Gastroesophageal sphincter (tissue), 4 donors: ENCODE results near the gene CUX1. TPM values are rescaled to one million over a fixed set of nuclear protein-coding genes. Genes with fewer than 3 reads are reported as not detected.

Experiments
- ATAC-seq: fragments of 150-250 bp; one replicate; pipeline ENCODE4 v1.9.1; 2016; ENCODE audit warnings: mild to moderate bottlenecking, moderate library complexity
- H3K27ac ChIP-seq, 4 donors: fragments of 200-600 bp; sonication (generic) in 3 of 4; 1 replicate in 3 of 4; 2 replicates in 1 of 4; pipeline ENCODE4 v1.5.1; 2016 to 2019
- H3K27me3 ChIP-seq: fragments of 200-600 bp; sonication (generic); one replicate; pipeline ENCODE4 v1.5.1; 2019
- H3K36me3 ChIP-seq, 2 donors: fragments of 200-600 bp; sonication (generic); one replicate each; pipeline ENCODE4 v1.5.1; 2019; ENCODE audit warnings: control low read depth in 1 of 2
- H3K4me1 ChIP-seq, 3 donors: fragments of 200-600 bp; sonication (generic); 1 replicate in 2 of 3; 2 replicates in 1 of 3; pipeline ENCODE4 v1.5.1; 2016 to 2019; ENCODE audit warnings: control low read depth in 2 of 3
- H3K4me3 ChIP-seq, 2 donors: fragments of 200-600 bp; sonication (generic); one replicate each; pipeline ENCODE4 v1.5.1; 2019; ENCODE audit warnings: mild to moderate bottlenecking in 1 of 2, moderate library complexity in 1 of 2
- H3K9me3 ChIP-seq, 3 donors: fragments of 200-600 bp; sonication (generic); one replicate each; pipeline ENCODE4 v1.5.1; 2017 to 2019; ENCODE audit warnings: control low read depth in 2 of 3
- EP300 ChIP-seq: sonication (generic); formaldehyde crosslinking; IDR thresholded peaks from one replicate; pipeline ENCODE4 v1.6.1; 2017; ENCODE audit warnings: antibody characterized with exemption, mild to moderate bottlenecking
- POLR2A ChIP-seq, 2 donors: fragments of 450-650 bp; IDR thresholded peaks; one replicate each; pipeline ENCODE4 v1.6.1; 2017; ENCODE audit warnings: antibody characterized with exemption in 2 of 2, mild to moderate bottlenecking in 2 of 2, moderate library complexity in 1 of 2
- POLR2AphosphoS5 ChIP-seq: sonication (generic); formaldehyde crosslinking; IDR thresholded peaks from one replicate; pipeline ENCODE4 v1.6.1; 2017; ENCODE audit warnings: antibody characterized with exemption
- WGBS, 2 donors: methylation state at CpG; one replicate each; pipeline ENCODE4 v1.1.5; 2018; ENCODE audit warnings: low coverage in 1 of 2; 5-methylcytosine and 5-hydroxymethylcytosine counted together
- total RNA-seq, 4 donors: library from RNA; depleted of rRNA; stranded (reverse); fragments of >200 nt; gene quantifications; one replicate each; pipeline ENCODE4 v1.1.0, GENCODE V29; 2016
- TF ChIP-seq, protein P1 (sequence below), 4 experiments: fragments of 200-600 bp in 2 of 4; fragments of 450-650 bp in 2 of 4; sonication (generic) in 1 of 4; IDR thresholded peaks; one replicate each; pipeline ENCODE4 v1.5.1; 2017 to 2019; ENCODE audit warnings: antibody characterized with exemption in 4 of 4, mild to moderate bottlenecking in 2 of 4, moderate library complexity in 2 of 4

CUX1 gene
- total RNA-seq, 4 donors from 2014 or later = 84.4 to 134 (median 110) TPM

DNA sequence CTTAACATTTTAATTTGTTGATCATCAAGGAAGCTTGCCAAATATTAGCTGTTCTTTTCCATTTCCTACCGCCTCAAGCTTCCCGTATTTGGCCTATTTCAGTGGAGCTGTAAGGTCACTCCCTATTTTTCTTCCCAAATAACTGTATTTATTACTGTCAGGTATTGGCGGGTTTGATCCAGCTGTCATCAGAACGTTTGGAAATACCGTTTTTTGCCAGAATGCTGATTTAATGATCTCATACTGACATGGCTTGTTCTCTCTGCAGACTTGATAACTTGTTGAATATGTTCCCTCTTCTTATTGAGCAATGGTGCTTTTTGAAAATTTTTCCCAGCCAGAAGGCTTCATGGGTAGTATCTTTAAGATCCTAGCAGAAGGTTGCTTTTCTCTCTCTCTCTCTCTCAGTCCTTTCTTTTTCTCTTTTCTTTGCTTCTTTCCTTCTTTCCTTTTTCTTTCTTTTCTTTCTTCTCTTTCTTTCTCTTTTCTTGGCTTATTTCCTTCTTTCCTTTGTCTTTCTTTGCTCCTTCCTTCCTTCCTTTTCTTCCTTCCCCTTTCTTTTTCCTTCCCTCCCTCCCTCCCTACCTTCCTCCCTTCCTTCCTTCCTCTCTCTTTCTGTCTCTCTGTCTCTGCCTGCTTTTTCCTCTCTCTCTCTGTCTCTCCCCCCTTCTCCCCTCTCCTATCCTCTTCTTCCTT, 42.1 kb downstream of the CUX1 start:
- H3K27me3 ChIP-seq = no peaks in the 10 kb centered on the region
- H3K4me3 ChIP-seq = no peak overlapping the region
- WGBS, 2 donors = 36 to 56% methylated on average over 5 of the region's 5 CpGs
- H3K36me3 ChIP-seq = no peaks in the 10 kb centered on the region
- H3K27ac ChIP-seq = peak overlapping the region in 3 of 4 donors; percentile 77 to 87 (median 86)
- TF ChIP-seq EP300 = no peak
- TF ChIP-seq POLR2AphosphoS5 = peak; percentile 54
- peak; percentile 58 for ATAC-seq
- no peaks in the 10 kb centered on the region for H3K9me3 ChIP-seq
- peaks cover 0 to 74% (median 26%) of the 10 kb centered on the region in 3 donors for H3K4me1 ChIP-seq

DNA sequence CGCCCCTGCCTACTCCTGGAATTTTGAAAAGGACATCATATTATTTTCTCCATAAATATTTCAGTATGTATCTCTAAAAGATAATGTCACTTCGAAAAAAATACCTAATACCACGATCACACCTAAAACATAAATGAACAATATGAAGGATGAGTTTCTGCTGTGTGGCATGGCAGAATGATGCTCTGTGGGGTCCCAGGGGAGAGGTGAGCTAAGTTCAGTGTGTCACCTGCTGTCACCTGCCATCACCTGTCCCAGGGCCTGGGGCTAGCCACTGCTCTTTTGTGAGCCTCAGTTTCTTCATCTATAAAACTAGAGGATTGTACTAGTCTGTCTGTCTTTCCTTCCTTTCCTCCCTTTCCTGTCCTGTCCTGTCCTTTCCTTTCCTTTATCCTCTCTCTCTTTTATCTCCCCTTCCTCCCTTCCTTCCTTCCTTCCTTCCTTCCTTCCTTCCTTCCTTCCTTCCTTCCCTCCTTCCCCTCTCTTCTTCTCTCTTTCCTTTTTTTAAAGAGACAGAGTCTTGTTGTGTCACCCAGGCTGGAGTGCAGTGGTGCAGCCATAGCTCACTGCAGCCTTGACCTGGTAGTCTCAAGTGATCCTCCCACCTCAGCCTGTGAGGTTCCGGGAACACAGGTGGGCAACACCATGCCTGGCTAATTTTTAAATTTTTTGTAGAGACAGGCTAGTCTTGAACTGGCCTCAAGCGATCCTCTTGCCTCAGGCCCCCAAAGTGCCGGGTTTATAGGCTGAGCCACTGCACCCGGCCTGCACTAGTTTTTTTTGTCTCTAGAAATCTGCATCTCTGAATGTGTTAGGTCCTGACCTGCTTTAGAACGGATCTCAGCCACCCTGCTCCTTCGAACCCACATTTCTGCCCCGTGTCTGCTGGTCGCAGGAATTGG, 43.1 kb downstream of the CUX1 start:
- Histone ChIP-seq H3K4me3 (no peak overlapping the region), H3K36me3 (no peaks in the 10 kb centered on the region), H3K9me3 (no peaks in the 10 kb centered on the region), H3K4me1 (peaks cover 0 to 72% (median 26%) of the 10 kb centered on the region in 3 donors), H3K27me3 (no peaks in the 10 kb centered on the region), H3K27ac (peak overlapping the region in 3 of 4 donors; percentile 30 to 87 (median 86))
- WGBS, 2 donors = 84 to 85% methylated on average over 6 to 11 of the region's 11 CpGs
- ATAC-seq = no peak
- no peak for TF ChIP-seq POLR2AphosphoS5
- TF ChIP-seq, protein P1, sequence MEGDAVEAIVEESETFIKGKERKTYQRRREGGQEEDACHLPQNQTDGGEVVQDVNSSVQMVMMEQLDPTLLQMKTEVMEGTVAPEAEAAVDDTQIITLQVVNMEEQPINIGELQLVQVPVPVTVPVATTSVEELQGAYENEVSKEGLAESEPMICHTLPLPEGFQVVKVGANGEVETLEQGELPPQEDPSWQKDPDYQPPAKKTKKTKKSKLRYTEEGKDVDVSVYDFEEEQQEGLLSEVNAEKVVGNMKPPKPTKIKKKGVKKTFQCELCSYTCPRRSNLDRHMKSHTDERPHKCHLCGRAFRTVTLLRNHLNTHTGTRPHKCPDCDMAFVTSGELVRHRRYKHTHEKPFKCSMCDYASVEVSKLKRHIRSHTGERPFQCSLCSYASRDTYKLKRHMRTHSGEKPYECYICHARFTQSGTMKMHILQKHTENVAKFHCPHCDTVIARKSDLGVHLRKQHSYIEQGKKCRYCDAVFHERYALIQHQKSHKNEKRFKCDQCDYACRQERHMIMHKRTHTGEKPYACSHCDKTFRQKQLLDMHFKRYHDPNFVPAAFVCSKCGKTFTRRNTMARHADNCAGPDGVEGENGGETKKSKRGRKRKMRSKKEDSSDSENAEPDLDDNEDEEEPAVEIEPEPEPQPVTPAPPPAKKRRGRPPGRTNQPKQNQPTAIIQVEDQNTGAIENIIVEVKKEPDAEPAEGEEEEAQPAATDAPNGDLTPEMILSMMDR (IDR thresholded peaks at IDR 0.05) = no peak
- TF ChIP-seq EP300 = no peak
- no peak for TF ChIP-seq POLR2A (IDR thresholded peaks at IDR 0.05)

DNA sequence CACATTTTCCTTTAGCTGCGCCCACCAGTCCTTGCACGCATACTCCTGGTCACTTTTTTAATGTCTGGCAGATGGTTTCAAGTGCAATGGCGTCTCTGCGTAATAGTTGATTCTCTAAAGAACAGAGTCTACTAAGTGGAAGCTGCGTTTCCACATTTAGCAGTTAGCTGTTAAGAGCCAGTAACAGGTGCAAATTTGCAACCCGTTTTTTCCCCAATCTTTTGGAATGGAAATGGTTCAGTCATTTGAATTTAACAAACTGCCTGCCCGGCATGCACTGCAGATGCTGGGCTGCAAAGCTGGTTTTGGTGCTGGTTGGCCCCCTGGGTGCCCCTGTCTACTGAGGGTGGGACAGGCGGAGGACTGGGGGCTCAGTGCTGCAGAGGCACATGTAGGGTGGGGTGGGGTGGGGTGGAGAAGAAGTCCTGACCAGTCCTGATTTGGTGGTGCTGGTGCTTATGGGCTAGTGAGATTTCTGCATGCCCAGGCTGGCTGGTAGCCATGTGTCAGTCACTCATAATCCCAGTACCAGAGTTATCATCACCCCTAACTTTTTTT, 43.9 kb downstream of the CUX1 start:
- no peak overlapping the region for H3K4me3 ChIP-seq
- no peaks in the 10 kb centered on the region for H3K27me3 ChIP-seq
- 81 to 96% methylated on average over 6 to 7 of the region's 8 CpGs for WGBS, 2 donors
- H3K9me3 ChIP-seq = no peaks in the 10 kb centered on the region
- peak overlapping the region in 1 of 4 donors; percentile 87 for H3K27ac ChIP-seq
- TF ChIP-seq POLR2A (IDR thresholded peaks at IDR 0.05) = no peak
- TF ChIP-seq, protein P1 (IDR thresholded peaks at IDR 0.05) = no peak
- TF ChIP-seq POLR2AphosphoS5 = no peak
- no peak for TF ChIP-seq EP300
- peaks cover 0 to 67% (median 26%) of the 10 kb centered on the region in 3 donors for H3K4me1 ChIP-seq
- H3K36me3 ChIP-seq = no peaks in the 10 kb centered on the region
- no peak for ATAC-seq

GRCh38 chr7:101862280-101863220, 45.1 kb downstream of the CUX1 start:
- no peak overlapping the region for H3K4me3 ChIP-seq
- H3K4me1 ChIP-seq = peaks cover 0 to 61% (median 20%) of the 10 kb centered on the region in 3 donors
- H3K9me3 ChIP-seq = no peaks in the 10 kb centered on the region
- peak overlapping the region in 1 of 4 donors; percentile 11 for H3K27ac ChIP-seq
- no peak for ATAC-seq
- TF ChIP-seq, protein P1 (IDR thresholded peaks at IDR 0.05) = no peak
- TF ChIP-seq EP300 (no peak), POLR2AphosphoS5 (no peak), POLR2A (IDR thresholded peaks at IDR 0.05) (no peak)
- no peaks in the 10 kb centered on the region for H3K36me3 ChIP-seq
- H3K27me3 ChIP-seq = no peaks in the 10 kb centered on the region
- WGBS, 2 donors = 74 to 90% methylated on average over 11 to 18 of the region's 18 CpGs
